Chondrocyte (in vitro differentiated cells): ENCODE results near the gene SUSD1. TPM values are rescaled to one million over a fixed set of nuclear protein-coding genes. Genes with fewer than 3 reads are reported as not detected.

Experiments
- DNase-seq: peaks from one replicate; pipeline ENCODE4 v3.0.0; 2021; ENCODE audit warnings: mixed read lengths, low spot score
- H3K27ac Mint-ChIP-seq: one replicate; pipeline ENCODE4 v1.8.0; 2021; ENCODE audit warnings: mild to moderate bottlenecking, moderate library complexity, mixed read lengths; ENCODE audit not compliant: unreplicated experiment
- H3K27me3 Mint-ChIP-seq: 2 replicates; pipeline ENCODE4 v1.8.0; 2021; ENCODE audit warnings: low read depth, mixed read lengths
- H3K36me3 Mint-ChIP-seq: 2 replicates; pipeline ENCODE4 v1.8.0; 2021; ENCODE audit warnings: low read depth, mixed read lengths
- H3K4me1 Mint-ChIP-seq: 2 replicates; pipeline ENCODE4 v1.8.0; 2021; ENCODE audit warnings: low read depth, mild to moderate bottlenecking, mixed read lengths
- H3K4me3 Mint-ChIP-seq: one replicate; pipeline ENCODE4 v1.8.0; 2021; ENCODE audit warnings: mild to moderate bottlenecking, moderate library complexity, mixed read lengths; ENCODE audit not compliant: unreplicated experiment
- H3K9me3 Mint-ChIP-seq: 2 replicates; pipeline ENCODE4 v1.8.0; 2021; ENCODE audit warnings: low read depth, mixed read lengths
- CTCF ChIP-seq: fragments of 200-600 bp; sonication (generic); IDR thresholded peaks from 2 replicates; pipeline ENCODE4 v1.5.0; 2021; ENCODE audit warnings: antibody characterized with exemption, mild to moderate bottlenecking, moderate library complexity
- total RNA-seq: library from RNA; stranded (reverse); gene quantifications from 3 replicates; pipeline ENCODE4 v1.2.1, GENCODE V29; 2021

The SUSD1 gene
- total RNA-seq, 1 donor from 2014 or later, result 29.6 TPM

- H3K27ac Mint-ChIP-seq, result no peak overlapping the region
- no peak overlapping the region for H3K4me3 Mint-ChIP-seq
- TF ChIP-seq CTCF, result no peak
- H3K9me3 Mint-ChIP-seq, result peaks cover 3% of the 10 kb centered on the region
- peaks cover 41% of the 10 kb centered on the region for H3K4me1 Mint-ChIP-seq
- no peaks in the 10 kb centered on the region for H3K27me3 Mint-ChIP-seq
- no peaks in the 10 kb centered on the region for H3K36me3 Mint-ChIP-seq
- no peak for DNase-seq
Observed at GRCh38 chr9:112010537-112010936, 164.6 kb downstream of the SUSD1 start.

- no peak for DNase-seq
- peaks cover 41% of the 10 kb centered on the region for H3K4me1 Mint-ChIP-seq
- no peak overlapping the region for H3K4me3 Mint-ChIP-seq
- no peak for TF ChIP-seq CTCF
- peaks cover 3% of the 10 kb centered on the region for H3K9me3 Mint-ChIP-seq
- H3K27me3 Mint-ChIP-seq, result no peaks in the 10 kb centered on the region
- no peaks in the 10 kb centered on the region for H3K36me3 Mint-ChIP-seq
- H3K27ac Mint-ChIP-seq, result no peak overlapping the region
Observed at GRCh38 chr9:112009656-112010055, 165.4 kb downstream of the SUSD1 start.

- DNase-seq, result no peak
- peaks cover 3% of the 10 kb centered on the region for H3K9me3 Mint-ChIP-seq
- no peak overlapping the region for H3K4me3 Mint-ChIP-seq
- no peak overlapping the region for H3K27ac Mint-ChIP-seq
- H3K36me3 Mint-ChIP-seq, result no peaks in the 10 kb centered on the region
- H3K4me1 Mint-ChIP-seq, result peaks cover 33% of the 10 kb centered on the region
- no peak for TF ChIP-seq CTCF
- H3K27me3 Mint-ChIP-seq, result no peaks in the 10 kb centered on the region
Observed at GRCh38 chr9:112007575-112008240, 167.4 kb downstream of the SUSD1 start.

GRCh38 chr9:112006361-112007020, 168.6 kb downstream of the SUSD1 start:
- peaks cover 21% of the 10 kb centered on the region for H3K4me1 Mint-ChIP-seq
- TF ChIP-seq CTCF, result no peak
- no peak for DNase-seq
- no peak overlapping the region for H3K27ac Mint-ChIP-seq
- H3K27me3 Mint-ChIP-seq, result no peaks in the 10 kb centered on the region
- peaks cover 3% of the 10 kb centered on the region for H3K9me3 Mint-ChIP-seq
- no peak overlapping the region for H3K4me3 Mint-ChIP-seq
- H3K36me3 Mint-ChIP-seq, result no peaks in the 10 kb centered on the region

- no peaks in the 10 kb centered on the region for H3K36me3 Mint-ChIP-seq
- no peak overlapping the region for H3K27ac Mint-ChIP-seq
- no peak for TF ChIP-seq CTCF
- H3K4me1 Mint-ChIP-seq, result peaks cover 15% of the 10 kb centered on the region
- DNase-seq, result no peak
- H3K27me3 Mint-ChIP-seq, result no peaks in the 10 kb centered on the region
- peaks cover 3% of the 10 kb centered on the region for H3K9me3 Mint-ChIP-seq
- no peak overlapping the region for H3K4me3 Mint-ChIP-seq
Observed at GRCh38 chr9:112005939-112006338, 169.2 kb downstream of the SUSD1 start.
